GM18499 (cell line): ENCODE measurements around the gene LXN.

ENCODE experiments used
- ATAC-seq: cut with Tn5 transposase; IDR thresholded peaks from one replicate; pipeline ENCODE4 v1.9.1; 2021; ENCODE audit warnings: moderate number of reproducible peaks; ENCODE audit not compliant: insufficient read depth, unreplicated experiment

Gene LXN

GRCh38 chr3:158678687-158679086 is 6.2 kb upstream of the LXN start:
- ATAC-seq, result no peak

- ATAC-seq, result peak; percentile 1
Observed at GRCh38 chr3:158671821-158672214, 630 bp downstream of the LXN start.

- ATAC-seq, result no peak
Observed at GRCh38 chr3:158668506-158668905, 3.9 kb downstream of the LXN start.

GRCh38 chr3:158666416-158666815 is 6.0 kb downstream of the LXN start:
- ATAC-seq, result no peak

- ATAC-seq, result no peak
Observed at GRCh38 chr3:158663832-158664231, 8.6 kb downstream of the LXN start.

- ATAC-seq, result no peak
Observed at GRCh38 chr3:158663246-158663645, 9.2 kb downstream of the LXN start.

- no peak for ATAC-seq
Observed at GRCh38 chr3:158660711-158661110, 11.7 kb downstream of the LXN start.

- peak; percentile 75 for ATAC-seq
Observed at GRCh38 chr3:158659454-158660237, 12.8 kb downstream of the LXN start.

GRCh38 chr3:158658889-158659288 is 13.6 kb downstream of the LXN start:
- ATAC-seq, result no peak

- no peak for ATAC-seq
Observed at GRCh38 chr3:158652463-158652862, 20.0 kb downstream of the LXN start.

GRCh38 chr3:158651192-158651591 is 21.3 kb downstream of the LXN start:
- ATAC-seq, result no peak

- ATAC-seq, result no peak
Observed at GRCh38 chr3:158649791-158650190, 22.7 kb downstream of the LXN start.

GRCh38 chr3:158644345-158644908 is 28.0 kb downstream of the LXN start, which contains the start of gene GFM1:
GFM1 (plus strand) TSS chr3:158644527; CDS start chr3:158644635, 108 bp downstream.
- ATAC-seq, result peak; percentile 99

GRCh38 chr3:158642474-158643210 is 29.8 kb downstream of the LXN start:
- ATAC-seq, result no peak

GRCh38 chr3:158642005-158642404 is 30.4 kb downstream of the LXN start:
- ATAC-seq, result no peak

- ATAC-seq, result no peak
Observed at GRCh38 chr3:158640646-158641045, 31.8 kb downstream of the LXN start.

- no peak for ATAC-seq
Observed at GRCh38 chr3:158631981-158632380, 40.5 kb downstream of the LXN start.

GRCh38 chr3:158625881-158626280 is 46.6 kb downstream of the LXN start:
- ATAC-seq, result no peak

GRCh38 chr3:158617982-158618875 is 54.2 kb downstream of the LXN start:
- ATAC-seq, result no peak
